ENCODE results near the gene NEB. TPM values are rescaled to one million over a fixed set of nuclear protein-coding genes. Genes with fewer than 3 reads are reported as not detected.

The NEB gene
- total and polyA plus RNA-seq, 2 of the 4 experiments (the other 2 are of a cell fraction): under 0.01 TPM; not detected in 1

- Histone ChIP-seq H2BK15ac (ENCODE audit: low read depth, low read length) (no peak overlapping the region), H2BK5ac (ENCODE audit: low read depth, low read length, poor library complexity, severe bottlenecking) (no peak overlapping the region)
These were observed 124.0 kb downstream of the NEB start for GRCh38 chr2:151610310-151610709.

More at GRCh38 chr2:151610310-151610709, 124.0 kb downstream of the NEB start:
- Histone ChIP-seq H4K91ac (ENCODE audit: insufficient read depth, low read depth, low read length) (no peak overlapping the region), H2BK120ac (ENCODE audit: low read depth, low read length) (no peak overlapping the region), H3K18ac (ENCODE audit: low read depth, low read length) (no peak overlapping the region), H3K23ac (ENCODE audit: low read depth, low read length) (no peak overlapping the region), H3K4me3 (ENCODE audit: insufficient read depth, low read depth, low read length) (no peak overlapping the region), H3K36me3 (ENCODE audit: control insufficient read depth, insufficient read depth, low read length) (no peaks in the 10 kb centered on the region), H3K27me3 (ENCODE audit: control insufficient read depth, insufficient read depth, low read length) (no peaks in the 10 kb centered on the region), H2AFZ (replicated peaks; ENCODE audit: low read length, poor library complexity) (no peak overlapping the region), H3K9me1 (ENCODE audit: insufficient read depth, low read length) (no peaks in the 10 kb centered on the region), H3K4me2 (ENCODE audit: low read depth, low read length) (no peak overlapping the region), H3K14ac (replicated peaks; ENCODE audit: low read depth, low read length) (no peak overlapping the region), H2BK20ac (ENCODE audit: low read depth, low read length) (no peak overlapping the region), H3K4me1 (ENCODE audit: control insufficient read depth, insufficient read depth, low read length) (no peaks in the 10 kb centered on the region), H3K4ac (ENCODE audit: low read depth, low read length) (no peak overlapping the region), H3K9me3 (ENCODE audit: control insufficient read depth, insufficient read depth, low read length) (no peaks in the 10 kb centered on the region), H3K56ac (ENCODE audit: extremely low read depth, insufficient read depth, low read length) (no peak overlapping the region), H2AK9ac (replicated peaks; ENCODE audit: low read depth, low read length, poor library complexity) (no peak overlapping the region), H3K79me1 (ENCODE audit: low read depth in 1 of 2, low read length in 2 of 2) (no peaks in the 10 kb centered on the region), H2AK5ac (ENCODE audit: low read depth, low read length) (no peak overlapping the region), H4K8ac (ENCODE audit: low read depth in 2 of 2, low read length in 2 of 2) (no peak overlapping the region), H4K20me1 (ENCODE audit: insufficient read depth, low read length) (no peaks in the 10 kb centered on the region), H4K5ac (ENCODE audit: low read depth, low read length) (no peak overlapping the region), H3K9ac (ENCODE audit: low read depth, low read length) (no peak overlapping the region), H3K27ac (ENCODE audit: insufficient read depth, low read length) (no peak overlapping the region)
- in situ Hi-C loops (cut with MboI; ENCODE audit: low sequenced_read_pairs): no loop called here
- WGBS, 2 experiments (ENCODE audit: extremely low coverage in 2 of 2, insufficient read length in 1 of 2): no CpG with 5 or more reads among the region's 4 CpGs
- TF ChIP-seq MXI1 (IDR thresholded peaks at IDR 0.05; ENCODE audit: borderline replicate concordance, low read depth, low read length): no peak
- no peak for TF ChIP-seq RFX5 (IDR thresholded peaks at IDR 0.05; ENCODE audit: low read depth, low read length)
- no peak for TF ChIP-seq RAD21 (IDR thresholded peaks at IDR 0.05; ENCODE audit: low read length)
- TF ChIP-seq CEBPB (IDR thresholded peaks at IDR 0.05; ENCODE audit: low read depth, low read length): no peak
- TF ChIP-seq MAZ (IDR thresholded peaks at IDR 0.05; ENCODE audit: borderline replicate concordance, low read depth, low read length): no peak
- no peak for DNase-seq
- dilution Hi-C loops (cut with HindIII; ENCODE audit: low sequenced_read_pairs, unreplicated experiment): no loop called here
- POLR2A ChIA-PET (ENCODE audit: unreplicated experiment): no interaction called here
- CTCF ChIA-PET: no interaction called here
- no TSS peak for BruUV-seq (replicated peaks)
- ATAC-seq (ENCODE audit: low read depth): no peak
- intact Hi-C loops (cut with micrococcal nuclease): no loop called here

Measured in IMR-90 (cell line).